ENCODE results near the gene NLRP13.

GRCh38 chr19:55877211-55877610 is 54.9 kb downstream of the NLRP13 start:
- no peak for TF ChIP-seq CTCF (optimal IDR thresholded peaks at IDR 0.05 in 1 of 3, IDR thresholded peaks at IDR 0.05 in 1 of 3, conservative IDR thresholded peaks at IDR 0.05 in 1 of 3; ENCODE audit: extremely low read depth in 1 of 3, insufficient read depth in 2 of 3, low read length in 3 of 3)
- no peak for TF ChIP-seq EZH2 (IDR thresholded peaks at IDR 0.05; ENCODE audit: low read length)

All from keratinocyte (primary cell).